C4-2B (cell line): ENCODE measurements around the gene GH2.
"Not testable (repeated sequence)": the region's sequence is repeated elsewhere in the genome, so short reads cannot be mapped to it uniquely, and the experiment has no call there.

Source experiments
- CTCF ChIP-seq: fragments of 450-650 bp; conservative IDR thresholded peaks from 2 replicates; pipeline ENCODE4 v1.5.1; 2017; ENCODE audit warnings: mild to moderate bottlenecking
- ZFX ChIP-seq: fragments of 450-650 bp; IDR thresholded peaks from 2 replicates; pipeline ENCODE4 v1.6.1; 2017

GRCh38 chr17:63901971-63902370, 20.2 kb upstream of the GH2 start:
- TF ChIP-seq CTCF, ZFX: not testable (repeated sequence)
